ENCODE results near the gene LRIT1.

The LRIT1 gene

GRCh38 chr10:84205853-84206525 is 35.4 kb downstream of the LRIT1 start:
- TF ChIP-seq MAX (IDR thresholded peaks at IDR 0.05; ENCODE audit: low read depth, low read length) (no peak), POLR2A (IDR thresholded peaks at IDR 0.05; ENCODE audit: extremely low read depth, insufficient read length) (no peak), CTCF (IDR thresholded peaks at IDR 0.05; ENCODE audit: low read depth, low read length) (no peak), MYC (IDR thresholded peaks at IDR 0.05; ENCODE audit: low read depth, low read length) (no peak)
- DNase-seq (ENCODE audit: low read depth), result no peak
- no peak overlapping the region for H3K4me3 ChIP-seq (ENCODE audit: low read depth, low read length)

GRCh38 chr10:84205049-84205852 is 36.1 kb downstream of the LRIT1 start:
- no peak overlapping the region for H3K4me3 ChIP-seq (ENCODE audit: low read depth, low read length)
- peak; percentile 75 for DNase-seq (ENCODE audit: low read depth)
- 0 out of 2 replicates have a peak, but pooled peaks have one; percentile 15 for TF ChIP-seq MYC (IDR thresholded peaks at IDR 0.05; ENCODE audit: low read depth, low read length)
- TF ChIP-seq MAX (IDR thresholded peaks at IDR 0.05; ENCODE audit: low read depth, low read length), result peak; percentile 41
- TF ChIP-seq POLR2A (IDR thresholded peaks at IDR 0.05; ENCODE audit: extremely low read depth, insufficient read length), result no peak
- peak; percentile 96 for TF ChIP-seq CTCF (IDR thresholded peaks at IDR 0.05; ENCODE audit: low read depth, low read length)

GRCh38 chr10:84204610-84205009 is 36.7 kb downstream of the LRIT1 start:
- H3K4me3 ChIP-seq (ENCODE audit: low read depth, low read length), result no peak overlapping the region
- no peak for DNase-seq (ENCODE audit: low read depth)
- TF ChIP-seq MYC (IDR thresholded peaks at IDR 0.05; ENCODE audit: low read depth, low read length) (no peak), POLR2A (IDR thresholded peaks at IDR 0.05; ENCODE audit: extremely low read depth, insufficient read length) (no peak), CTCF (IDR thresholded peaks at IDR 0.05; ENCODE audit: low read depth, low read length) (no peak), MAX (IDR thresholded peaks at IDR 0.05; ENCODE audit: low read depth, low read length) (no peak)

GRCh38 chr10:84204122-84204521 is 37.2 kb downstream of the LRIT1 start:
- H3K4me3 ChIP-seq (ENCODE audit: low read depth, low read length), result no peak overlapping the region
- peak; percentile 57 for DNase-seq (ENCODE audit: low read depth)
- TF ChIP-seq CTCF (IDR thresholded peaks at IDR 0.05; ENCODE audit: low read depth, low read length), result peak; percentile 89
- no peak for TF ChIP-seq POLR2A (IDR thresholded peaks at IDR 0.05; ENCODE audit: extremely low read depth, insufficient read length)

- no peak for DNase-seq (ENCODE audit: low read depth)
- no peak for TF ChIP-seq MAX (IDR thresholded peaks at IDR 0.05; ENCODE audit: low read depth, low read length)
- peak; percentile 6 for TF ChIP-seq CTCF (IDR thresholded peaks at IDR 0.05; ENCODE audit: low read depth, low read length)
- no peak for TF ChIP-seq POLR2A (IDR thresholded peaks at IDR 0.05; ENCODE audit: extremely low read depth, insufficient read length)
- no peak overlapping the region for H3K4me3 ChIP-seq (ENCODE audit: low read depth, low read length)
These were observed 39.0 kb downstream of the LRIT1 start for GRCh38 chr10:84202349-84202748.
